Stomach (tissue), 9 donors: ENCODE data around the gene TAS2R14. TPM values are rescaled to one million over a fixed set of nuclear protein-coding genes. Genes with fewer than 3 reads are reported as not detected.

ENCODE experiments used
- DNase-seq, 2 donors: peaks; one replicate each; pipeline versions ENCODE4 v3.0.0 to v3.0.0-alpha.2; 2013 to 2019
- H3K27ac ChIP-seq, 5 donors: fragments of 200-600 bp in 4 of 5; sonication (generic) in 4 of 5; one replicate each; pipeline ENCODE4 v1.5.1; 2013 to 2019; ENCODE audit warnings: mild to moderate bottlenecking in 1 of 5, moderate library complexity in 1 of 5
- H3K27me3 ChIP-seq, 3 donors: fragments of 200-600 bp; sonication (generic); one replicate each; pipeline ENCODE4 v1.5.1; 2017 to 2019; ENCODE audit warnings: mixed run types in 1 of 3
- H3K36me3 ChIP-seq, 4 donors: fragments of 200-600 bp; sonication (generic); 1 replicate in 3 of 4; 2 replicates in 1 of 4; pipeline ENCODE4 v1.5.1; 2016 to 2019
- H3K4me1 ChIP-seq, 4 donors: fragments of 200-600 bp; sonication (generic); one replicate each; pipeline ENCODE4 v1.5.1; 2016 to 2019
- H3K4me3 ChIP-seq, 4 donors: fragments of 200-600 bp; sonication (generic) in 3 of 4; one replicate each; pipeline ENCODE4 v1.5.1; 2016 to 2019; ENCODE audit warnings: mild to moderate bottlenecking in 1 of 4
- H3K9me3 ChIP-seq, 4 donors: fragments of 200-600 bp; sonication (generic); one replicate each; pipeline ENCODE4 v1.5.1; 2016 to 2019
- EP300 ChIP-seq: sonication (generic); formaldehyde crosslinking; IDR thresholded peaks from one replicate; pipeline ENCODE4 v1.6.1; 2017; ENCODE audit warnings: antibody characterized with exemption
- POLR2A ChIP-seq, 4 donors: fragments of 450-650 bp; IDR thresholded peaks; one replicate each; pipeline ENCODE4 v1.6.1; 2016; ENCODE audit warnings: antibody characterized with exemption in 4 of 4, control low read depth in 2 of 4, mild to moderate bottlenecking in 1 of 4, moderate library complexity in 1 of 4
- POLR2AphosphoS5 ChIP-seq, 3 donors: sonication (generic); formaldehyde crosslinking; IDR thresholded peaks; one replicate each; pipeline ENCODE4 v1.6.1; 2016; ENCODE audit warnings: antibody characterized with exemption in 3 of 3
- WGBS, 5 donors: extraction: QIAGEN DNeasy Blood & Tissue Kit in 3 of 5; methylation state at CpG; one replicate each; pipeline versions ENCODE4 v1.1.5 to v1.1.7; 2013 to 2018; 5-methylcytosine and 5-hydroxymethylcytosine counted together
- intact Hi-C: fragments of 100-400 bp; cut with DNase I; formaldehyde crosslinking; loops from one replicate; pipeline ENCODE4 v1.15.1; 2023; ENCODE audit warnings: low total_unique reads
- polyA plus RNA-seq, 3 donors: library from polyadenylated mRNA; stranded (reverse); fragments of 200-250 nt; gene quantifications; one replicate each; pipeline ENCODE4 v1.2.3, GENCODE V29; 2013
- total RNA-seq, 5 donors: library from RNA; depleted of rRNA; stranded (reverse); fragments of >200 nt; gene quantifications; one replicate each; pipeline versions ENCODE4 v1.1.0 to v1.2.3, GENCODE V29; 2014 to 2016
- TF ChIP-seq, protein P1 (sequence below), 7 experiments: fragments of 450-650 bp in 4 of 7; fragments of 200-600 bp in 3 of 7; sonication (generic) in 3 of 7; IDR thresholded peaks; one replicate each; pipeline ENCODE4 v1.5.1; 2016 to 2019; ENCODE audit warnings: antibody characterized with exemption in 7 of 7, control low read depth in 2 of 7, mild to moderate bottlenecking in 1 of 7
- donor health status: healthy with polysubstance abuse.
- donor health status: Bipolar disorder and iron deficiency.
- donor health status: healthy.

TAS2R14 gene
- total and polyA plus RNA-seq, 8 donors = 0.19 to 17.3 (median 1.8) TPM; not detected in 2

DNA sequence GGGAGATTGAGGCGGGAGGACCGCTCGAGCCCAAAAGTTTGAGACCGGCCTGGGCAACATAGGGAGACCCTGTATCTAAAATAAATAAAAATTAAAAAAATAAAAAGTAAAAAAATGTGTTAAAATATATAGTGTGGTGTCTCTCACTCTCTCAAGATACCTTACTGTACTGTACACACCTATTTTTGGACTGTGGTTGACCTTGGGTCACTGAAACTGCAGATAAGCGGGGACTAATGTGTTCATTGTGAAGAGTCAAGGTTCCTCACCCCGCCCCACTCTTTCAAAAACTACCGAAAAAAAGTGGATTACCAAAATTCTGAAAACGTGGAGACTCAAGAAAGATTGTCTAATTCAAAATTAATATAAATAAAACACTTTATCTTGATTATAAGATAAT is 28.7 kb downstream of the TAS2R14 start:
- no peak for DNase-seq

DNA sequence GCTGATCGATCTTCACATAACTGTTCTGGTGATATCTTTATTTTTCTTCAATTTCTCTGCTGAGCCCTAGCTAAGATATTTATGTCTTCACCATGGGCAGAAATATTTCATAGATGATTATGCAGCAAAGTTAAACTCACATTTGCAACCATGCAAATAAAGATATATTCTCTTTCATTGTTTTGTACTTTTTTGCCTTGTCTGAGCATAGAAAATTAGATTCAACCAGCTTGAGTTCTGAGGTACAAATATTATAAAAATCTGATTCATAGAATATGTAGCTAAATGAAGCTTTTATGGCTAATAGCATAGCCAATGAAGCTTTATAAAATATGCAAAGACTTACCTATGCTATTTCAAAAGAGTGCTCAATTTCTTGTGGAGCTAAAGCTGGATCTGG is 29.6 kb downstream of the TAS2R14 start, which contains the start of gene TAS2R13:
TAS2R13 (minus strand) TSS at position 101 of the 400 bp plus-strand sequence. CDS start 264 bp downstream, outside the sequence.
- Histone ChIP-seq H3K4me3 (no peak within 1 kb of the TSS), H3K27ac (no peak within 1 kb of the TSS), H3K27me3 (no peaks in the 10 kb centered on the region), H3K36me3 (peaks cover 0 to 3% (median 0%) of the 10 kb centered on the region in 4 donors), H3K9me3 (peaks cover 0 to 18% (median 9%) of the 10 kb centered on the region in 4 donors), H3K4me1 (no peaks in the 10 kb centered on the region)
- TF ChIP-seq EP300 = no peak
- TF ChIP-seq POLR2AphosphoS5 (IDR thresholded peaks at IDR 0.05) = no peak
- TF ChIP-seq POLR2A (IDR thresholded peaks at IDR 0.05) = no peak
- TF ChIP-seq, protein P1, sequence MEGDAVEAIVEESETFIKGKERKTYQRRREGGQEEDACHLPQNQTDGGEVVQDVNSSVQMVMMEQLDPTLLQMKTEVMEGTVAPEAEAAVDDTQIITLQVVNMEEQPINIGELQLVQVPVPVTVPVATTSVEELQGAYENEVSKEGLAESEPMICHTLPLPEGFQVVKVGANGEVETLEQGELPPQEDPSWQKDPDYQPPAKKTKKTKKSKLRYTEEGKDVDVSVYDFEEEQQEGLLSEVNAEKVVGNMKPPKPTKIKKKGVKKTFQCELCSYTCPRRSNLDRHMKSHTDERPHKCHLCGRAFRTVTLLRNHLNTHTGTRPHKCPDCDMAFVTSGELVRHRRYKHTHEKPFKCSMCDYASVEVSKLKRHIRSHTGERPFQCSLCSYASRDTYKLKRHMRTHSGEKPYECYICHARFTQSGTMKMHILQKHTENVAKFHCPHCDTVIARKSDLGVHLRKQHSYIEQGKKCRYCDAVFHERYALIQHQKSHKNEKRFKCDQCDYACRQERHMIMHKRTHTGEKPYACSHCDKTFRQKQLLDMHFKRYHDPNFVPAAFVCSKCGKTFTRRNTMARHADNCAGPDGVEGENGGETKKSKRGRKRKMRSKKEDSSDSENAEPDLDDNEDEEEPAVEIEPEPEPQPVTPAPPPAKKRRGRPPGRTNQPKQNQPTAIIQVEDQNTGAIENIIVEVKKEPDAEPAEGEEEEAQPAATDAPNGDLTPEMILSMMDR (IDR thresholded peaks at IDR 0.05) = no peak
- no peak for DNase-seq
- intact Hi-C loops = no loop called here
- 88 to 100% (median 94%) methylated on average over 1 of the region's 1 CpG for WGBS, 5 donors

More for the DNA sequence above, 28.7 kb downstream of the TAS2R14 start:
- Histone ChIP-seq H3K27ac (no peak overlapping the region), H3K36me3 (peaks cover 0 to under 1% (median 0%) of the 10 kb centered on the region in 4 donors), H3K27me3 (no peaks in the 10 kb centered on the region), H3K9me3 (peaks cover 0 to 9% (median 1%) of the 10 kb centered on the region in 4 donors), H3K4me1 (no peaks in the 10 kb centered on the region), H3K4me3 (no peak overlapping the region)
- TF ChIP-seq POLR2AphosphoS5 (IDR thresholded peaks at IDR 0.05) = no peak
- no peak for TF ChIP-seq EP300
- TF ChIP-seq, protein P1 (IDR thresholded peaks at IDR 0.05) = no peak
- TF ChIP-seq POLR2A (IDR thresholded peaks at IDR 0.05) = no peak
- WGBS, 5 donors = 73 to 86% (median 81%) methylated on average over 8 of the region's 8 CpGs
- intact Hi-C loops = no loop called here

DNA sequence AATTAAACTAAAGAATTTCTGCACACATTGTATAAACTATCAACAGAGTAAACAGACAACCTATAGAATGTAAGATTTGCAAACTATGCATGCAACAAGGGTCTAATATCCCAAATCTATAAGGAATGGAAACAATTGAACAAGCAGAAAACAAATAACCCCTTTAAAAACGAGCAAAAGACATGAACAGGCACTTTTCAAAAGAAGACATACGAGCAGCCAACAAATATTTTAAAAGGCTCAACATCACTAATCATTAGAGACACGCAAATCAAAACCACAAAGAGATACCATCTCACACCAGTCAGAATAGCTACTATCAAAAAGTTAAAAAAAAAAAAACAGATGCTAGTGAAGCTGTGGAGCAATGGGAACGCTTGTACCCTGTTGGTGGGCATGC is 34.4 kb downstream of the TAS2R14 start:
- H3K27ac ChIP-seq = no peak overlapping the region
- H3K36me3 ChIP-seq = peaks cover 0 to 3% (median 0%) of the 10 kb centered on the region in 4 donors
- DNase-seq = no peak
- H3K4me1 ChIP-seq = no peaks in the 10 kb centered on the region
- WGBS, 5 donors = 78 to 98% (median 94%) methylated on average over 4 of the region's 4 CpGs
- no peak overlapping the region for H3K4me3 ChIP-seq
- TF ChIP-seq EP300 (no peak), POLR2A (IDR thresholded peaks at IDR 0.05) (no peak), POLR2AphosphoS5 (IDR thresholded peaks at IDR 0.05) (no peak)
- TF ChIP-seq, protein P1 (IDR thresholded peaks at IDR 0.05) = no peak
- intact Hi-C loops = no loop called here
- peaks cover 5 to 34% (median 20%) of the 10 kb centered on the region in 4 donors for H3K9me3 ChIP-seq
- H3K27me3 ChIP-seq = no peaks in the 10 kb centered on the region

DNA sequence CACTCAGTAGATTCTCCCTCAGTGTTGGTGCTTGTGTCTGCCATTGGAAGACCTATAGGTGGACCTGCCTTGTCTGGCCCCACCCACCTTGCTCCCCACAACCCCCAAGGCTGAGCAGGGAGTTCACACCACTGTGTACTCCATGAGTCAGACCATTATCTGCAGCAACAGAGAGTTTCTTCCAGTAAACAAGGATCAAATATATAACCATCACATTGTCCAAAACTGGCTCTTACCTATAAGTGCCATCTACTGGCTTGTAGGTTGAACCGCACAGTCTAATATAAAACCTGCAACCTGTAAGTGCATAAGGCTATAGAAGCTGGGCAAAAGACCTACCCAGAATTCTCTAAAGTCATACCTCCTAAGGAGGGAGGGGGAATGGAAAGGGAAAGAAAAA is 37.6 kb downstream of the TAS2R14 start:
- Histone ChIP-seq H3K4me3 (no peak overlapping the region), H3K9me3 (peaks cover 5 to 34% (median 19%) of the 10 kb centered on the region in 4 donors), H3K36me3 (peaks cover 0 to 3% (median 0%) of the 10 kb centered on the region in 4 donors), H3K27me3 (no peaks in the 10 kb centered on the region), H3K4me1 (no peaks in the 10 kb centered on the region), H3K27ac (no peak overlapping the region)
- WGBS, 5 donors = 89 to 100% (median 94%) methylated on average over 1 of the region's 1 CpG
- DNase-seq = no peak
- intact Hi-C loops = no loop called here
- TF ChIP-seq EP300 = no peak

DNA sequence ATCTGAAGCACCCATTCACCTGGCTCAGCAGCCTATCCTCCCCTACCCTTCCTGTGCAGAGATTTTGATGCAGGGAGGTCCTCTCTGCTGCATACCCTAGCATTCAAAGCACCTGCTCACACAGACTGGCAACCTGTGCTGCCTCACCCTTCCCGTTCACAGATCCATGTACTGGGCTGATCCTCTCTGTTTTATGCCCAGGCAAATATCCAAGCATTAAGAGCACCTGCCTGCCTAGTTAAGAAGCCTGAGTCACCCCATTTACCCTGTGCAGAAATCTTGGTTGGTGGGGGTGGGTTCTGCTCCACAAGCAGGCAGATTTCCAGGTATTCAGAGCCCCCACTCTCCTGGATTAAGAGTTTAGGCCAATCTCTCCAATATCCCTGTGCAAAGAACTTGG is 38.1 kb downstream of the TAS2R14 start:
- Histone ChIP-seq H3K27me3 (no peaks in the 10 kb centered on the region), H3K9me3 (peaks cover 5 to 34% (median 18%) of the 10 kb centered on the region in 4 donors), H3K4me1 (no peaks in the 10 kb centered on the region), H3K36me3 (peaks cover 0 to 3% (median 0%) of the 10 kb centered on the region in 4 donors), H3K4me3 (no peak overlapping the region), H3K27ac (no peak overlapping the region)
- intact Hi-C loops = no loop called here
- WGBS, 5 donors = 93 to 100% (median 100%) methylated on average over 1 of the region's 1 CpG
- TF ChIP-seq POLR2AphosphoS5 (IDR thresholded peaks at IDR 0.05) = no peak
- TF ChIP-seq POLR2A (IDR thresholded peaks at IDR 0.05) = no peak
- no peak for TF ChIP-seq EP300
- TF ChIP-seq, protein P1 (IDR thresholded peaks at IDR 0.05) = no peak
- DNase-seq = no peak
